Measurements from ENCODE around the gene CUL3.

Gene CUL3

GRCh38 chr2:224427471-224427870, 157.7 kb downstream of the CUL3 start:
- no peak for DNase-seq (ENCODE audit: low read depth in 2 of 2)

DNA sequence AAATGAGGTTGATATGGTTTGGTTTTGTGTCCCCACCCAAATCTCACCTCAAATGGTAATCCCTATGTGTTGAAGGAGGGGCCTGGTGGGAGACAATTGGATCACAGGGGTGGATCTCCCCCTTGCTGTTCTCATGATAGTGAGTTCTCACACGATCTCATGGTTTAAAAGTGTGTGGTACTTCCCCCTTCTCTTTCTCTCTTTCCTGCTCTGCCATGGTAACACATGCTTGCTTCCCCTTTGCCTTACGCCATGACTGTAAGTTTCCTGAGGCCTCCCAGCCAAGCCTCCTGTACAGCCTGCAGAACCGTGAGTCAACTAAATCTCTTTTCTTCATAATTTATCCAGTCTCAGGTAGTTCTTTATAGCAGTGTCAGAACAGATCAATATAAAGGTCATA, 158.5 kb downstream of the CUL3 start:
- no peak for DNase-seq (ENCODE audit: low read depth in 2 of 2)

GRCh38 chr2:224421065-224421464, 164.1 kb downstream of the CUL3 start:
- DNase-seq (ENCODE audit: low read depth in 2 of 2) = no peak
